Testis (tissue), 3 donors: ENCODE results near the gene HOXD3. TPM values are rescaled to one million over a fixed set of nuclear protein-coding genes. Genes with fewer than 3 reads are reported as not detected.
A peak's percentile ranks its signal among the peaks of the same experiment; 100 is the strongest.

ENCODE experiments used
- DNase-seq: peaks from one replicate; pipeline ENCODE4 v3.0.0-alpha.2; 2019
- H3K27ac ChIP-seq, 2 donors: fragments of 200-600 bp; sonication (generic); one replicate each; pipeline ENCODE4 v1.5.1; 2019
- H3K27me3 ChIP-seq: fragments of 200-600 bp; sonication (generic); one replicate; pipeline ENCODE4 v1.5.1; 2019
- H3K36me3 ChIP-seq: fragments of 200-600 bp; sonication (generic); one replicate; pipeline ENCODE4 v1.5.1; 2017; ENCODE audit warnings: low read depth; ENCODE audit errors: missing control alignments
- H3K4me1 ChIP-seq: fragments of 200-600 bp; sonication (generic); one replicate; pipeline ENCODE4 v1.5.1; 2019
- H3K4me3 ChIP-seq, 2 donors: fragments of 200-600 bp; sonication (generic); one replicate each; pipeline ENCODE4 v1.5.1; 2017 to 2019
- H3K9me3 ChIP-seq: fragments of 200-600 bp; sonication (generic); one replicate; pipeline ENCODE4 v1.5.1; 2017
- CTCF ChIP-seq, 3 experiments: fragments of 450-650 bp in 2 of 3; fragments of 200-600 bp in 1 of 3; sonication (generic) in 1 of 3; IDR thresholded peaks; one replicate each; pipeline ENCODE4 v1.5.1; 2016 to 2019; ENCODE audit warnings: antibody characterized with exemption in 3 of 3, mild to moderate bottlenecking in 2 of 3, moderate library complexity in 1 of 3
- POLR2A ChIP-seq: fragments of 450-650 bp; IDR thresholded peaks from one replicate; pipeline ENCODE4 v1.6.1; 2017; ENCODE audit warnings: antibody characterized with exemption, mild to moderate bottlenecking, moderate library complexity
- WGBS, 2 donors: methylation state at CpG; one replicate each; pipeline ENCODE4 v1.1.5; 2018; 5-methylcytosine and 5-hydroxymethylcytosine counted together
- intact Hi-C: fragments of 100-400 bp; cut with DNase I; formaldehyde crosslinking; loops from one replicate; pipeline ENCODE4 v1.15.1; 2023; ENCODE audit warnings: low total_unique reads
- polyA plus RNA-seq: library from polyadenylated mRNA; stranded (reverse); fragments of 350-450 nt; fragmentation: Illumina TruSeq; extraction: RNeasy Lipid Tissue Mini Kit (QIAGEN cat#74804); gene quantifications from one replicate; pipeline ENCODE4 v1.2.3, GENCODE V29; 2014; ENCODE audit warnings: low read depth, low replicate concordance; ENCODE audit not compliant: insufficient read depth
- total RNA-seq, 2 donors: library from RNA; depleted of rRNA; stranded (reverse); fragments of >200 nt; gene quantifications; one replicate each; pipeline ENCODE4 v1.2.3, GENCODE V29; 2016

The HOXD3 gene
- total and polyA plus RNA-seq, 3 donors from 2014 or later = 2.7 to 22.3 (median 14.0) TPM

- no peaks in the 10 kb centered on the region for H3K36me3 ChIP-seq
- H3K9me3 ChIP-seq = no peaks in the 10 kb centered on the region
- H3K4me3 ChIP-seq = peak overlapping the region; percentile 65 to 66
- 7 to 9% methylated on average over 13 of the region's 13 CpGs for WGBS, 2 donors
- H3K27me3 ChIP-seq = no peaks in the 10 kb centered on the region
- H3K27ac ChIP-seq = peak overlapping the region in 1 of 2 donors; percentile 65
- intact Hi-C loops = no loop called here
- no peaks in the 10 kb centered on the region for H3K4me1 ChIP-seq
- peak; percentile 27 for DNase-seq
- TF ChIP-seq CTCF (IDR thresholded peaks at IDR 0.05) = no peak
- no peak for TF ChIP-seq POLR2A
These were observed 30.2 kb downstream of the HOXD3 start for GRCh38 chr2:176187200-176187898.

GRCh38 chr2:176187899-176188773, 31.0 kb downstream of the HOXD3 start, which contains the start of gene HOXD1:
HOXD1 (plus strand) TSS chr2:176188668; CDS start chr2:176188802, 134 bp downstream.
- H3K36me3 ChIP-seq = no peaks in the 10 kb centered on the region
- H3K9me3 ChIP-seq = no peaks in the 10 kb centered on the region
- H3K27ac ChIP-seq = peak within 1 kb of the TSS; percentile 41 to 65
- no peaks in the 10 kb centered on the region for H3K4me1 ChIP-seq
- 0 to 1% methylated on average over 40 to 65 of the region's 68 CpGs for WGBS, 2 donors
- peak within 1 kb of the TSS; percentile 65 to 66 for H3K4me3 ChIP-seq
- no peaks in the 10 kb centered on the region for H3K27me3 ChIP-seq
- intact Hi-C loops = no loop called here
- peak; percentile 67 for DNase-seq
- TF ChIP-seq POLR2A (no peak), CTCF (IDR thresholded peaks at IDR 0.05) (no peak)

- intact Hi-C loops = no loop called here
- 4 to 9% methylated on average over 19 to 63 of the region's 98 CpGs for WGBS, 2 donors
- Histone ChIP-seq H3K27me3 (no peaks in the 10 kb centered on the region), H3K4me1 (no peaks in the 10 kb centered on the region), H3K36me3 (no peaks in the 10 kb centered on the region), H3K9me3 (no peaks in the 10 kb centered on the region), H3K27ac (peak overlapping the region in 1 of 2 donors; percentile 65), H3K4me3 (peak overlapping the region; percentile 65 to 66)
- TF ChIP-seq POLR2A (no peak), CTCF (IDR thresholded peaks at IDR 0.05) (no peak)
- peak; percentile 29 for DNase-seq
These were observed 31.9 kb downstream of the HOXD3 start for GRCh38 chr2:176188774-176189680.

- no peaks in the 10 kb centered on the region for H3K36me3 ChIP-seq
- H3K27me3 ChIP-seq = no peaks in the 10 kb centered on the region
- H3K27ac ChIP-seq = no peak overlapping the region
- no peak for TF ChIP-seq CTCF (IDR thresholded peaks at IDR 0.05)
- TF ChIP-seq POLR2A = no peak
- WGBS, 2 donors = 37 to 43% methylated on average over 27 to 28 of the region's 28 CpGs
- H3K4me1 ChIP-seq = no peaks in the 10 kb centered on the region
- DNase-seq = no peak
- H3K4me3 ChIP-seq = peak overlapping the region; percentile 65 to 66
- intact Hi-C loops = no loop called here
- no peaks in the 10 kb centered on the region for H3K9me3 ChIP-seq
These were observed 32.9 kb downstream of the HOXD3 start for GRCh38 chr2:176189681-176190641.
